Coronary artery (tissue), 2 donors: Measurements from ENCODE around the gene NRXN2.

Source experiments
- DNase-seq: peaks from one replicate; pipeline ENCODE4 v3.0.0-alpha.2; 2017; ENCODE audit warnings: low spot score
- H3K27ac ChIP-seq, 2 donors: fragments of 200-600 bp; sonication (generic); one replicate each; pipeline ENCODE4 v1.5.1; 2016 to 2019
- H3K4me3 ChIP-seq: fragments of 200-600 bp; sonication (generic); 2 replicates; pipeline ENCODE4 v1.5.1; 2016; ENCODE audit warnings: mild to moderate bottlenecking, moderate library complexity
- TF ChIP-seq, protein P1 (sequence below): fragments of 200-600 bp; sonication (generic); IDR thresholded peaks from one replicate; pipeline ENCODE4 v1.5.1; 2019; ENCODE audit warnings: antibody characterized with exemption

The NRXN2 gene

DNA sequence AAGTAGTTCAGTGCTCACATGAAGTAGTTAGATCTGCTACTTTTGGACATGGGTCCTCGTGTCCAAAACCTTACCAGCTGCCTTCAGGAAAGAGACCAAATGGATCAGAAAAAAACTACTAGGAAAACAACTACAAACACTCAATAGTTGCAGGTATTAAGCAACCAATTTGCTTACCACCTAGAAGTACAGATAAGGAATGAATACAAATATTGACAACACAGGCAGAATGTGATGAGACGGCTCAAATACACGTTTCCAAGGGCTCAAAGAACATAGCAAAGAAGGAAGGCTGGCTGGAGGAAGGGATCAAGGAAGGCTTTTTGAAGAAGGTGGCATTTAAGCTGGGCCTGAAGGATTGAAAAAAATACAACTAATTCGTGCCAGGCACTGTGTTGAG lies 41.8 kb downstream of the NRXN2 start:
- H3K4me3 ChIP-seq = no peak overlapping the region
- no peak overlapping the region for H3K27ac ChIP-seq
- no peak for DNase-seq
- TF ChIP-seq, protein P1, sequence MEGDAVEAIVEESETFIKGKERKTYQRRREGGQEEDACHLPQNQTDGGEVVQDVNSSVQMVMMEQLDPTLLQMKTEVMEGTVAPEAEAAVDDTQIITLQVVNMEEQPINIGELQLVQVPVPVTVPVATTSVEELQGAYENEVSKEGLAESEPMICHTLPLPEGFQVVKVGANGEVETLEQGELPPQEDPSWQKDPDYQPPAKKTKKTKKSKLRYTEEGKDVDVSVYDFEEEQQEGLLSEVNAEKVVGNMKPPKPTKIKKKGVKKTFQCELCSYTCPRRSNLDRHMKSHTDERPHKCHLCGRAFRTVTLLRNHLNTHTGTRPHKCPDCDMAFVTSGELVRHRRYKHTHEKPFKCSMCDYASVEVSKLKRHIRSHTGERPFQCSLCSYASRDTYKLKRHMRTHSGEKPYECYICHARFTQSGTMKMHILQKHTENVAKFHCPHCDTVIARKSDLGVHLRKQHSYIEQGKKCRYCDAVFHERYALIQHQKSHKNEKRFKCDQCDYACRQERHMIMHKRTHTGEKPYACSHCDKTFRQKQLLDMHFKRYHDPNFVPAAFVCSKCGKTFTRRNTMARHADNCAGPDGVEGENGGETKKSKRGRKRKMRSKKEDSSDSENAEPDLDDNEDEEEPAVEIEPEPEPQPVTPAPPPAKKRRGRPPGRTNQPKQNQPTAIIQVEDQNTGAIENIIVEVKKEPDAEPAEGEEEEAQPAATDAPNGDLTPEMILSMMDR = no peak

DNA sequence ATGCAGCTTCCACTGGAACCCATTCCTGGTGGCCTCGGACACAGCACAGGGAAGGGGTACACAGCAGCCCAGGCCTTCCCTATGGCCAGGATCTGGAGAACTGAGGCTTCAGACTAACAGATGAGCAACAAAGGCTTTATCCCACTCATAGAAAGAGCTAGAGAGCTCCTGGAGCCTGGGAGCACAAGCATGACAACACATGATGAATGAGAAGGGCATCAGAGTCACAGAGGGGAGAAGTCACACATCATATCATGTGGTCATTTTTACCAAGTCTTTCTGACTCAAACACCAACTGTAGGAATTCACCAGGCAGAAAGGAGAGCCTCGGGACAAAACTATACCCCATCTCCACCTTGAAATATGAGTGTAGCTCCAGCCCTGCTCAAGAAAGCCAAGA lies 43.2 kb downstream of the NRXN2 start:
- no peak overlapping the region for H3K27ac ChIP-seq
- H3K4me3 ChIP-seq = no peak overlapping the region
- TF ChIP-seq, protein P1 = no peak
- DNase-seq = no peak

DNA sequence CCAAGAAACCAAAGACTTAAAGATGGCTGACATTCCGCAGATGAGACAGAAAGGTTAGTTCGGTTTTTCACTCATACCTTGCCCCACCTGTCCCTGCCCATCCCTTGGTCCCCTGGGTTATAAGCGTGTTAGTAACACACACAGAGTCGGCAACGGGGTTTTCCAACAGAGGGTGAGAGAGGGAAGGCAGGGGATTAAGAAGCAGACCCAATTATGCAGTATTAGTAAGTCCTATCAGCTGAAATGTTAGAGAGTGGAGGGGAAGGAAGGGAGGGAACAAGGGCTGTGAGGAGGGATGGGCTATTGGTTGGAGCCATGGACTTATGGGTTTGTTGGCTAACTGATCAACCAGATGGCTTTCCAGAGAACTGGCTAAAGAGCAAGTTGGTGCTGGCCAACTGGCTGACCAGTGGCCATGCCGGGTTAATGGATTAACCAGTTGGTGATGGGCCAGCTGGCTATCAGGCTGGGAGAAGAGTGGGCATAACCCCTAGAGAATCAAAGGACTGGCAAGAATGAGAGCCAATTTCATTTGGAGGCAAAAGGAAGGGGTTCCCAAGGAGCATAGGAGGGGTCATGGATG lies 45.5 kb downstream of the NRXN2 start:
- no peak overlapping the region for H3K4me3 ChIP-seq
- DNase-seq = no peak
- TF ChIP-seq, protein P1 = no peak
- H3K27ac ChIP-seq = no peak overlapping the region

DNA sequence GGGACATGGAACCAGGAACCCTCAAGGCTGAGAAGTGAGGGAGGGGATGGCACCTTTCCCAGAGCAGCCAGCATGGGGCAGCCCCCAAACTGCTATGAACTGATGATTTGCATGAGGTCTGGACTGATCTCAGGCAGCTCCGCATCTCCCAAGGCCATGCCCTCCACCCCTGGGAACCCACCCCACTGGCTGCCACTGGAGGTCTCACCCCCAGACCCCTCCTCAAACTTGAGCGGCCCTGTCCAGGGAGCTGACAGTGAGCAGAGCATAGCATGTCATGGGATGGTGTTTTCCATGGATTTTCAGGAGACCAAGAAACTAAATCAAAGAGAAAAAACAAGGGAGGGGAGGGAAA lies 46.8 kb downstream of the NRXN2 start:
- TF ChIP-seq, protein P1 = no peak
- Histone ChIP-seq H3K4me3 (no peak overlapping the region), H3K27ac (no peak overlapping the region)
- DNase-seq = no peak

DNA sequence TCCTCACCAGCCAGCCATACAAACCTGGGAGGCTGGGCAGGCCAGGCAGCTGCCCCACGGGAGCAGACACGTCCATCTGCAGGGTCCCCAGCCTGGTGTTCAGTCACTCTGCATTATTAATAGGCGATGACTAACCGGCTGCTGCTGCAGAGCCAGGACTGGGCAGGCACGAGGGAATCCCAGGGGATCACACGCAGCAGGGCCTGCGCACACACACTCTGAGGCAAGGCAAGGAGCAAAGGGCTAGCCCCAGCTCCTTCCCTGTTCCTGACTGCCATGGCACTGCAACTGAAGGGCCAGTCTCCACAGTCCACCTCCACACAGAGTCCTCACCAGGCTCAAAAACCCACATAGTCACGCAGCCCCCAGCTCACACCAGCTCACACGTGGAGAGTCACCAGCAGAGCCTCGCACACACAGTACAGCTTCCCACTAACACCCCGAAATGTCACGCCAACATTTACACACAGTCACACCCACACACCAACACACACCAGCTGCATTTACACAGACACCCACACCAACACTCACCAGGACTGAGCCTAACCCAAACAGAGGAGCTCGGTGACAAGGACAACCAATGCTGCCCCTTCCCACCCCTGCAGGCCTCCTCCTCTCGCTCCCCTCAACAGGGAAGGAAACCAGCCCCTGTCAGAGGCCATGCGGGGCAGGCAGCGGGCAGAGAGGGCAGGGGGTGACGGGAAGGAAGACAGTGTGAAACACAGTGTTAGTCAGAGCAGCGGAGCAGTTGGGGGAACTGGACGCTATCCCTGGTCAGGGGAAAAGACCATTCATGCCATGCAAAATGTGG lies 47.3 kb downstream of the NRXN2 start:
- no peak overlapping the region for H3K4me3 ChIP-seq

DNA sequence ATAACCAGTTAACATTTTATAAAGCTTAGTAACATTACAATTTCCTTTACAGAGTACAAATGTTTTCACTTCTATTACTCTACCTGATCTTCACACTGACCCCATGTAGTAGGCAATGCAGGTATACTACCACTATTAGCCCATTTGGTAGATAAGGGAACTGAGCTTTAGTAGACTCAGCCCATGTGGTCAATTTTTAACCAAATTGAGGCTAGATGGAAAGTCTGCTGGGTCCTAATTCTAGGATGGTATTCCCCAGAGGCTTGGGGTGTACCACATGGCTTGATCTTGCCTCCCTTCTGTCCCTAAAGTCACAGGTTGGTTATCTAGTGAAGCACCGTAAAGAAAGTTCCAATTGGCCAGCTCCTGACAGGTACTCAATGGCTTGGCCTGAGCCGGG lies 48.2 kb downstream of the NRXN2 start:
- Histone ChIP-seq H3K4me3 (no peak overlapping the region), H3K27ac (peak overlapping the region; percentile 34 to 84)
- no peak for DNase-seq
- TF ChIP-seq, protein P1 = no peak

More for the DNA sequence above, 47.3 kb downstream of the NRXN2 start:
- peak overlapping the region; percentile 34 to 84 for H3K27ac ChIP-seq
- TF ChIP-seq, protein P1 = no peak
- DNase-seq = peak; percentile 95

DNA sequence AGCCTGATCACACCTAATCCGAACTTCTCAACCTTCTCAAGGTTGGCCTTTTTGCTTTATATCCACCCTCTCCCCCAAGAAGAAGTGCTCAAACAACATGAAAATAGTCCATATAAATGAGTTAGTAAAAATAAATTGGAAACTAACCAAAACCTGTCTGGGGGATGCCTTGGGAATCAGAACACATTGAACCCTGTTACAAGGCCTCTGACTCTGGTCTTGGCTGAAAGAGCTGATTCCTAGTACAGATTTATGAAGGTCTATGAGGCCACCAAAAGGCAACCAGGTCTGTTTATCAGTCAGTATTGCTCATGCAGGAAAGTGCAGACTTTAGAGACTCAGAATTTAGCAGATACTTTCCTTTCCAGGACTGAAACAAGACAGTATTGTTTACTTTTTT lies 49.7 kb downstream of the NRXN2 start:
- no peak for DNase-seq
- H3K4me3 ChIP-seq = no peak overlapping the region
- H3K27ac ChIP-seq = no peak overlapping the region
- TF ChIP-seq, protein P1 = no peak
